Endothelial cell of umbilical vein (primary cell): Measurements from ENCODE around the gene SEPTIN5.

Experiments
- JUN ChIP-seq: IDR thresholded peaks from 2 replicates; pipeline ENCODE4 v1.6.1; 2011; ENCODE audit warnings: borderline replicate concordance, low read depth; ENCODE audit not compliant: insufficient read length, insufficient read depth
- POLR2A ChIP-seq: IDR thresholded peaks from 2 replicates; pipeline ENCODE4 v1.6.1; 2012; ENCODE audit warnings: low read depth, mild to moderate bottlenecking, control low read depth, low read length

- TF ChIP-seq JUN (no peak), POLR2A (no peak)
Measured at GRCh38 chr22:19665784-19666672, 48.3 kb upstream of the SEPTIN5 start.
